Measurements from ENCODE around the gene SLC6A19.

Gene SLC6A19

GRCh38 chr5:1195916-1196315 lies 5.5 kb upstream of the SLC6A19 start:
- no peak for DNase-seq (ENCODE audit: low spot score)

GRCh38 chr5:1196562-1196961 lies 4.8 kb upstream of the SLC6A19 start:
- DNase-seq (ENCODE audit: low spot score) = no peak

GRCh38 chr5:1197876-1198666 lies 3.3 kb upstream of the SLC6A19 start:
- no peak for DNase-seq (ENCODE audit: low spot score)

GRCh38 chr5:1199340-1199648 lies 2.1 kb upstream of the SLC6A19 start:
- no peak for DNase-seq (ENCODE audit: low spot score)

- DNase-seq (ENCODE audit: low spot score) = no peak
These were observed 1.5 kb upstream of the SLC6A19 start for GRCh38 chr5:1199649-1200494.

GRCh38 chr5:1200495-1201326 lies 684 bp upstream of the SLC6A19 start:
- no peak for DNase-seq (ENCODE audit: low spot score)

- DNase-seq (ENCODE audit: low spot score) = no peak
These were observed 817 bp downstream of the SLC6A19 start for GRCh38 chr5:1202026-1202797.

GRCh38 chr5:1202798-1203185 lies 1.4 kb downstream of the SLC6A19 start:
- DNase-seq (ENCODE audit: low spot score) = no peak

GRCh38 chr5:1203311-1203967 lies 2.0 kb downstream of the SLC6A19 start:
- no peak for DNase-seq (ENCODE audit: low spot score)

GRCh38 chr5:1203968-1204692 lies 2.7 kb downstream of the SLC6A19 start:
- DNase-seq (ENCODE audit: low spot score) = no peak

- peak; percentile 42 for DNase-seq (ENCODE audit: low spot score)
These were observed 3.4 kb downstream of the SLC6A19 start for GRCh38 chr5:1204693-1205242.

GRCh38 chr5:1205255-1206180 lies 4.1 kb downstream of the SLC6A19 start:
- no peak for DNase-seq (ENCODE audit: low spot score)

GRCh38 chr5:1206521-1207412 lies 5.4 kb downstream of the SLC6A19 start:
- no peak for DNase-seq (ENCODE audit: low spot score)

- no peak for DNase-seq (ENCODE audit: low spot score)
These were observed 6.2 kb downstream of the SLC6A19 start for GRCh38 chr5:1207555-1207954.

- no peak for DNase-seq (ENCODE audit: low spot score)
These were observed 6.9 kb downstream of the SLC6A19 start for GRCh38 chr5:1208221-1208742.

- peak; percentile 54 for DNase-seq (ENCODE audit: low spot score)
These were observed 7.5 kb downstream of the SLC6A19 start for GRCh38 chr5:1208743-1209488.

- DNase-seq (ENCODE audit: low spot score) = no peak
These were observed 8.1 kb downstream of the SLC6A19 start for GRCh38 chr5:1209489-1209852.

Data from kidney tubule cell (primary cell).